ENCODE data around the gene PCP4L1. TPM values are rescaled to one million over a fixed set of nuclear protein-coding genes. Genes with fewer than 3 reads are reported as not detected.

PCP4L1 gene
- 0.06 to 0.10 TPM (median 0.08 TPM) in 3 of 5 replicates, not detected in the others for total RNA-seq (2022; extraction: Qiagen RNA extraction; ENCODE audit: low read depth)

GRCh38 chr1:161258439-161259344 is at the start of gene PCP4L1:
TSS of gene PCP4L1 (plus strand) at chr1:161258745. CDS start at chr1:161258975, 230 bp downstream.

GRCh38 chr1:161215076-161215475 is 43.5 kb upstream of the PCP4L1 start, which contains the start of gene FCER1G:
TSS of gene FCER1G (plus strand) at chr1:161215295. CDS start at chr1:161215322, 27 bp downstream.

GRCh38 chr1:161225534-161226319 is 32.8 kb upstream of the PCP4L1 start, which contains the start of gene TOMM40L:
TSS of gene TOMM40L (plus strand) at chr1:161226060. CDS start at chr1:161226490, 430 bp downstream.

GRCh38 chr1:161238039-161238473 is 20.5 kb upstream of the PCP4L1 start, which contains the start of gene NR1I3:
TSS of gene NR1I3 (minus strand) at chr1:161238203. CDS start at chr1:161236565, 1,638 bp downstream.

GRCh38 chr1:161309868-161310267 is 51.3 kb downstream of the PCP4L1 start, which contains the start of gene MPZ:
TSS of gene MPZ (minus strand) at chr1:161309968. CDS start at chr1:161309905, 63 bp downstream.

GRCh38 chr1:161314201-161314981 is 55.8 kb downstream of the PCP4L1 start, which contains the start of gene SDHC:
TSS of gene SDHC (plus strand) at chr1:161314381. CDS start at chr1:161314406, 25 bp downstream.

Other genes with a start within 250 kb of the PCP4L1 start
- gene F11R, start 237.6 kb upstream of the PCP4L1 start, total RNA-seq (2022; extraction: Qiagen RNA extraction; ENCODE audit: low read depth): 45.4 to 56.7 TPM (median 50.6 TPM) in 5 replicates
- 0.21 to 0.46 TPM (median 0.24 TPM) in 3 of 5 replicates, not detected in the others for gene TSTD1, start 219.8 kb upstream of the PCP4L1 start, total RNA-seq (2022; extraction: Qiagen RNA extraction; ENCODE audit: low read depth)
- gene USF1, start 212.8 kb upstream of the PCP4L1 start, total RNA-seq (2022; extraction: Qiagen RNA extraction; ENCODE audit: low read depth): 48.5 to 57.3 TPM (median 53.1 TPM) in 5 replicates
- 0.06 to 0.13 TPM (median 0.10 TPM) in 5 replicates for gene ARHGAP30, start 188.9 kb upstream of the PCP4L1 start, total RNA-seq (2022; extraction: Qiagen RNA extraction; ENCODE audit: low read depth)
- gene NECTIN4, start 169.2 kb upstream of the PCP4L1 start, total RNA-seq (2022; extraction: Qiagen RNA extraction; ENCODE audit: low read depth): 1.3 to 1.9 TPM (median 1.7 TPM) in 5 replicates
- gene KLHDC9, start 160.4 kb upstream of the PCP4L1 start, total RNA-seq (2022; extraction: Qiagen RNA extraction; ENCODE audit: low read depth): 1.6 to 1.7 TPM (median 1.7 TPM) in 5 replicates
- 113 to 124 TPM (median 120 TPM) in 5 replicates for gene PFDN2, start 140.7 kb upstream of the PCP4L1 start, total RNA-seq (2022; extraction: Qiagen RNA extraction; ENCODE audit: low read depth)
- gene NIT1, start 140.6 kb upstream of the PCP4L1 start, total RNA-seq (2022; extraction: Qiagen RNA extraction; ENCODE audit: low read depth): 26.6 to 33.0 TPM (median 31.3 TPM) in 5 replicates
- gene DEDD, start 126.1 kb upstream of the PCP4L1 start, total RNA-seq (2022; extraction: Qiagen RNA extraction; ENCODE audit: low read depth): 25.0 to 32.8 TPM (median 29.9 TPM) in 5 replicates
- 87.3 to 130 TPM (median 91.1 TPM) in 5 replicates for gene UFC1, start 104.8 kb upstream of the PCP4L1 start, total RNA-seq (2022; extraction: Qiagen RNA extraction; ENCODE audit: low read depth)
- gene USP21, start 99.2 kb upstream of the PCP4L1 start, total RNA-seq (2022; extraction: Qiagen RNA extraction; ENCODE audit: low read depth): 15.4 to 27.5 TPM (median 23.2 TPM) in 5 replicates
- 11.6 to 17.2 TPM (median 15.2 TPM) in 5 replicates for gene PPOX, start 92.3 kb upstream of the PCP4L1 start, total RNA-seq (2022; extraction: Qiagen RNA extraction; ENCODE audit: low read depth)
- 26.9 to 33.2 TPM (median 29.5 TPM) in 5 replicates for gene B4GALT3, start 81.2 kb upstream of the PCP4L1 start, total RNA-seq (2022; extraction: Qiagen RNA extraction; ENCODE audit: low read depth)
- not detected in 5 replicates for gene ADAMTS4, start 59.7 kb upstream of the PCP4L1 start, total RNA-seq (2022; extraction: Qiagen RNA extraction; ENCODE audit: low read depth)
- gene NDUFS2, start 56.4 kb upstream of the PCP4L1 start, total RNA-seq (2022; extraction: Qiagen RNA extraction; ENCODE audit: low read depth): 76.9 to 109 TPM (median 79.7 TPM) in 5 replicates
- gene FCER1G, start 43.5 kb upstream of the PCP4L1 start, total RNA-seq (2022; extraction: Qiagen RNA extraction; ENCODE audit: low read depth): 0.33 TPM in 1 of 5 replicates, not detected in the others
- not detected in 5 replicates for gene APOA2, start 35.1 kb upstream of the PCP4L1 start, total RNA-seq (2022; extraction: Qiagen RNA extraction; ENCODE audit: low read depth)
- 10.1 to 11.5 TPM (median 11.0 TPM) in 5 replicates for gene TOMM40L, start 32.7 kb upstream of the PCP4L1 start, total RNA-seq (2022; extraction: Qiagen RNA extraction; ENCODE audit: low read depth)
- gene NR1I3, start 20.5 kb upstream of the PCP4L1 start, total RNA-seq (2022; extraction: Qiagen RNA extraction; ENCODE audit: low read depth): 0.21 TPM in 1 of 5 replicates, not detected in the others
- 0.20 to 0.36 TPM (median 0.26 TPM) in 4 of 5 replicates, not detected in the other for gene MPZ, start 51.2 kb downstream of the PCP4L1 start, total RNA-seq (2022; extraction: Qiagen RNA extraction; ENCODE audit: low read depth)
- gene SDHC, start 55.6 kb downstream of the PCP4L1 start, total RNA-seq (2022; extraction: Qiagen RNA extraction; ENCODE audit: low read depth): 238 to 268 TPM (median 252 TPM) in 5 replicates
- gene CFAP126, start 109.1 kb downstream of the PCP4L1 start, total RNA-seq (2022; extraction: Qiagen RNA extraction; ENCODE audit: low read depth): 0.17 TPM in 1 of 5 replicates, not detected in the others
- gene FCGR2A, start 246.7 kb downstream of the PCP4L1 start, total RNA-seq (2022; extraction: Qiagen RNA extraction; ENCODE audit: low read depth): not detected in 5 replicates